PC-9 (cell line): ENCODE measurements around the gene PPM1K. TPM values are rescaled to one million over a fixed set of nuclear protein-coding genes. Genes with fewer than 3 reads are reported as not detected.

Experiments
- BruUV-seq: library from RNA; stranded (reverse); fragments of 400-500 nt; replicated peaks from 2 replicates; lab custom pipeline; 2021; lab: Mats Ljungman, UMichigan
- CTCF ChIA-PET: fragments of 300-600 bp; sonication (Branson Sonifier 250); formaldehyde crosslinking; loops from one replicate; lab custom pipeline; 2022; ENCODE audit warnings: antibody characterized with exemption; lab: Charles Lee
- POLR2A ChIA-PET: fragments of 300-600 bp; sonication (Branson Sonifier 250); formaldehyde crosslinking; loops from one replicate; lab custom pipeline; 2022; ENCODE audit warnings: antibody characterized with exemption; ENCODE audit not compliant: unreplicated experiment; lab: Charles Lee
- DNase-seq, 2 experiments: peaks; one replicate each; pipeline versions ENCODE4 v3.0.0 to v3.0.0-alpha.2; 2015 to 2022; ENCODE audit warnings: mixed read lengths in 1 of 2
- H2AFZ ChIP-seq: fragments of 200-600 bp; sonication (generic); 2 replicates; pipeline ENCODE4 v1.8.1; 2017; ENCODE audit warnings: antibody characterized with exemption
- H3F3A ChIP-seq: fragments of 200-600 bp; sonication (generic); 2 replicates; pipeline ENCODE4 v1.8.1; 2017; ENCODE audit warnings: antibody characterized with exemption, mild to moderate bottlenecking, low read depth; ENCODE audit not compliant: insufficient read depth
- H3K27ac ChIP-seq: fragments of 200-600 bp; sonication (generic); 2 replicates; pipeline ENCODE4 v1.6.1; 2016; ENCODE audit warnings: mixed run types
- H3K27me3 ChIP-seq: fragments of 200-600 bp; sonication (generic); 2 replicates; pipeline ENCODE4 v1.6.1; 2016; ENCODE audit warnings: low read depth, mixed run types; ENCODE audit not compliant: insufficient read depth
- H3K36me3 ChIP-seq: fragments of 200-600 bp; sonication (generic); 2 replicates; pipeline ENCODE4 v1.6.1; 2016; ENCODE audit warnings: low read depth, mixed run types
- H3K4me1 ChIP-seq: fragments of 200-600 bp; sonication (generic); replicated peaks from 2 replicates; pipeline ENCODE4 v1.6.1; 2016; ENCODE audit warnings: mixed run types; ENCODE audit not compliant: insufficient read depth
- H3K4me2 ChIP-seq: fragments of 200-600 bp; sonication (generic); 2 replicates; pipeline ENCODE4 v1.6.1; 2017; ENCODE audit warnings: mixed run types
- H3K4me3 ChIP-seq: fragments of 200-600 bp; sonication (generic); 2 replicates; pipeline ENCODE4 v1.6.1; 2016; ENCODE audit warnings: mixed run types
- H3K79me2 ChIP-seq: fragments of 200-600 bp; sonication (generic); 2 replicates; pipeline ENCODE4 v1.6.1; 2017; ENCODE audit warnings: low read depth, mixed run types
- H3K9me2 ChIP-seq: fragments of 200-600 bp; sonication (generic); 2 replicates; pipeline ENCODE4 v1.8.1; 2017; ENCODE audit warnings: mild to moderate bottlenecking; ENCODE audit not compliant: insufficient read depth
- H3K9me3 ChIP-seq: fragments of 200-600 bp; sonication (generic); 2 replicates; pipeline ENCODE4 v1.8.1; 2016; ENCODE audit warnings: low read depth; ENCODE audit not compliant: insufficient read depth
- H4K20me1 ChIP-seq: fragments of 200-600 bp; sonication (generic); 2 replicates; pipeline ENCODE4 v1.8.1; 2017; ENCODE audit not compliant: insufficient read depth
- EZH2 ChIP-seq: fragments of 200-600 bp; sonication (generic); IDR thresholded peaks from 2 replicates; pipeline ENCODE4 v1.8.0; 2017; ENCODE audit warnings: antibody characterized with exemption, low read depth
- intact Hi-C: fragments of 100-400 bp; cut with micrococcal nuclease; formaldehyde crosslinking; loops from one replicate; pipeline ENCODE4 v1.10.0; 2022; ENCODE audit not compliant: unreplicated experiment
- total RNA-seq: library from RNA; stranded (reverse); gene quantifications from 2 replicates; pipeline ENCODE4 v1.2.3, GENCODE V29; 2021
- TF ChIP-seq, protein P1 (sequence below): fragments of 200-600 bp; sonication (generic); conservative IDR thresholded peaks from 2 replicates; pipeline ENCODE4 v1.6.1; 2017; ENCODE audit warnings: mixed run types, antibody characterized with exemption, mild to moderate bottlenecking, moderate library complexity

PPM1K gene
- total RNA-seq, 1 experiment from 2014 or later: 5.7 TPM

DNA sequence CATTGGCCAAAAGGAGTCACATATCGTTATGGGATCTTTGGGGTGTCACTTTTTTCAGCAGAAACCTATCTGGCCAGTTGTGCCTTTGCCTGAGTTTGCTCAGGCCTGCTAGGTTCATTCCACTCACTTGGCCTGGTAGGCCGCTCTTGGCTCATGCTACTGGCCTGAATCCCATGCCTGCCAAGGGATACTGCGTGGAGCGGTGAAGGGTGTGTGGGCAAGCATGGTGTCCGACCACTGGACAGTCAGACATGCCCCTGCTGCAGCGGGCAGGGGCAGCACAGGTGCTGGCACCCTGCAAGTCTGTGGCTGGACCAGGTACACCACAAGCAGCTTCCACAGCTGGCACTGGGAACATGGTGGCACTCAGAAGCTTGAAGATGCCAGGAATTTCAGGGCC lies 11.3 kb upstream of the PPM1K start:
- Histone ChIP-seq H3K4me2 (no peak overlapping the region), H2AFZ (no peak overlapping the region), H3K9me2 (no peaks in the 10 kb centered on the region), H3K36me3 (no peaks in the 10 kb centered on the region), H4K20me1 (no peaks in the 10 kb centered on the region), H3K4me1 (no peaks in the 10 kb centered on the region), H3K9me3 (no peaks in the 10 kb centered on the region), H3K27ac (no peak overlapping the region), H3K4me3 (no peak overlapping the region), H3F3A (no peaks in the 10 kb centered on the region), H3K79me2 (no peaks in the 10 kb centered on the region), H3K27me3 (no peaks in the 10 kb centered on the region)
- TF ChIP-seq EZH2: no peak
- TF ChIP-seq, protein P1, sequence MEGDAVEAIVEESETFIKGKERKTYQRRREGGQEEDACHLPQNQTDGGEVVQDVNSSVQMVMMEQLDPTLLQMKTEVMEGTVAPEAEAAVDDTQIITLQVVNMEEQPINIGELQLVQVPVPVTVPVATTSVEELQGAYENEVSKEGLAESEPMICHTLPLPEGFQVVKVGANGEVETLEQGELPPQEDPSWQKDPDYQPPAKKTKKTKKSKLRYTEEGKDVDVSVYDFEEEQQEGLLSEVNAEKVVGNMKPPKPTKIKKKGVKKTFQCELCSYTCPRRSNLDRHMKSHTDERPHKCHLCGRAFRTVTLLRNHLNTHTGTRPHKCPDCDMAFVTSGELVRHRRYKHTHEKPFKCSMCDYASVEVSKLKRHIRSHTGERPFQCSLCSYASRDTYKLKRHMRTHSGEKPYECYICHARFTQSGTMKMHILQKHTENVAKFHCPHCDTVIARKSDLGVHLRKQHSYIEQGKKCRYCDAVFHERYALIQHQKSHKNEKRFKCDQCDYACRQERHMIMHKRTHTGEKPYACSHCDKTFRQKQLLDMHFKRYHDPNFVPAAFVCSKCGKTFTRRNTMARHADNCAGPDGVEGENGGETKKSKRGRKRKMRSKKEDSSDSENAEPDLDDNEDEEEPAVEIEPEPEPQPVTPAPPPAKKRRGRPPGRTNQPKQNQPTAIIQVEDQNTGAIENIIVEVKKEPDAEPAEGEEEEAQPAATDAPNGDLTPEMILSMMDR: no peak
- ChIA-PET POLR2A (no interaction called here), CTCF (no interaction called here)
- BruUV-seq: no TSS peak
- intact Hi-C loops: no loop called here
- no peak for DNase-seq

DNA sequence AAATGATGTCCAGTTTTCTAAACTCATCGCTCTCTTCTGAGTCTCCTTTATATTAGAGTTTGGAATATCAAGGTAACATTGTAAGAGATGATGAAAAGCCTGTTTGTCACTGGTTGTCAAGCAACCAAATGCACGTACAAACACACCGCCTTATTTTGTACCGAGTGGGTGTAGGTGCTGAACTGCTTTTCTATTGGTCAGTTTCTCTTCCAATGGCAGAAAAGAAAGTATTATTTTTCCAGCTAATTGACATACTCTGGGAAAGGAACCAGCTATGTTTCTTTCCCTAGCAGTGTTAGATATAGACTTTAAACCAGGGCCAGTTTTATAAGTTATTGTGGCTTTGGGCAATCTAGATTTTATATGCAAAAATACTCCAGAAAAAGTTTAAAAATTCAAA lies 6.6 kb upstream of the PPM1K start:
- TF ChIP-seq EZH2: no peak
- TF ChIP-seq, protein P1: no peak
- H3K4me2 ChIP-seq: no peak overlapping the region
- no peaks in the 10 kb centered on the region for H3K36me3 ChIP-seq
- H2AFZ ChIP-seq: no peak overlapping the region
- no peaks in the 10 kb centered on the region for H3F3A ChIP-seq
- ChIA-PET CTCF (no interaction called here), POLR2A (no interaction called here)
- no peaks in the 10 kb centered on the region for H3K9me2 ChIP-seq
- no peak overlapping the region for H3K27ac ChIP-seq
- no peak for DNase-seq
- no peaks in the 10 kb centered on the region for H4K20me1 ChIP-seq
- no peaks in the 10 kb centered on the region for H3K27me3 ChIP-seq
- no TSS peak for BruUV-seq
- H3K4me1 ChIP-seq: no peaks in the 10 kb centered on the region
- no peaks in the 10 kb centered on the region for H3K9me3 ChIP-seq
- intact Hi-C loops: no loop called here
- no peak overlapping the region for H3K4me3 ChIP-seq
- no peaks in the 10 kb centered on the region for H3K79me2 ChIP-seq

GRCh38 chr4:88286897-88287296 lies 2.5 kb upstream of the PPM1K start:
- TF ChIP-seq, protein P1: no peak
- TF ChIP-seq EZH2: no peak
- no peak overlapping the region for H3K27ac ChIP-seq
- ChIA-PET POLR2A (no interaction called here), CTCF (no interaction called here)
- H4K20me1 ChIP-seq: no peaks in the 10 kb centered on the region
- peaks cover 15% of the 10 kb centered on the region for H3K4me1 ChIP-seq
- no peaks in the 10 kb centered on the region for H3K9me2 ChIP-seq
- no peak overlapping the region for H3K4me2 ChIP-seq
- no peak for DNase-seq
- H3K9me3 ChIP-seq: no peaks in the 10 kb centered on the region
- H3K79me2 ChIP-seq: no peaks in the 10 kb centered on the region
- intact Hi-C loops: no loop called here
- peaks cover 20% of the 10 kb centered on the region for H3F3A ChIP-seq
- H3K27me3 ChIP-seq: no peaks in the 10 kb centered on the region
- H3K36me3 ChIP-seq: no peaks in the 10 kb centered on the region
- no peak overlapping the region for H3K4me3 ChIP-seq
- BruUV-seq: no TSS peak
- H2AFZ ChIP-seq: no peak overlapping the region
